GM13977 (cell line): Measurements from ENCODE around the gene ERCC8.
A peak's percentile ranks its signal among the peaks of the same experiment; 100 is the strongest.

Experiments used
- DNase-seq: peaks from one replicate; pipeline ENCODE4 v3.0.0; 2012; ENCODE audit warnings: low spot score
- CTCF ChIP-seq: IDR thresholded peaks from 2 replicates; pipeline ENCODE4 v1.5.1; 2012; ENCODE audit warnings: mild to moderate bottlenecking, control low read depth; ENCODE audit not compliant: insufficient read depth; ENCODE audit errors: extremely low read depth, missing control alignments
- in situ Hi-C: fragments of 300-500 bp; cut with MboI; formaldehyde crosslinking; loops from one replicate; pipeline ENCODE4 v1.12.0; 2022; ENCODE audit warnings: low sequenced_read_pairs, low pct_unique_long_range_greater_than_20kb, mixed read lengths, inconsistent platforms; ENCODE audit not compliant: unreplicated experiment

Gene ERCC8

GRCh38 chr5:60958712-60959111 lies 13.8 kb upstream of the ERCC8 start:
- DNase-seq: no peak
- in situ Hi-C loops: no loop called here
- no peak for TF ChIP-seq CTCF

- no peak for TF ChIP-seq CTCF
- in situ Hi-C loops: no loop called here
- no peak for DNase-seq
Observed at GRCh38 chr5:60958088-60958487, 13.2 kb upstream of the ERCC8 start.

GRCh38 chr5:60955239-60955638 lies 10.4 kb upstream of the ERCC8 start:
- no peak for DNase-seq
- in situ Hi-C loops: no loop called here
- no peak for TF ChIP-seq CTCF

GRCh38 chr5:60948738-60949137 lies 3.9 kb upstream of the ERCC8 start:
- no peak for TF ChIP-seq CTCF
- in situ Hi-C loops: no loop called here
- DNase-seq: no peak

- peak; percentile 18 for DNase-seq
- in situ Hi-C loops: no loop called here
- TF ChIP-seq CTCF: no peak
Observed at GRCh38 chr5:60945813-60946187, 930 bp upstream of the ERCC8 start.

- in situ Hi-C loops: no loop called here
- no peak for TF ChIP-seq CTCF
Observed at GRCh38 chr5:60943624-60944023, 1.2 kb downstream of the ERCC8 start.

GRCh38 chr5:60929024-60929423 lies 15.8 kb downstream of the ERCC8 start:
- no peak for DNase-seq
- TF ChIP-seq CTCF: peak; percentile 33
- in situ Hi-C loops: no loop called here

More at GRCh38 chr5:60943624-60944023, 1.2 kb downstream of the ERCC8 start:
- DNase-seq: no peak
